GM19468 (cell line): ENCODE data around the gene HPD.

Experiments used
- ATAC-seq: cut with Tn5 transposase; IDR thresholded peaks from one replicate; pipeline ENCODE4 v1.9.1; 2021; ENCODE audit warnings: mild to moderate bottlenecking, moderate library complexity, moderate number of reproducible peaks; ENCODE audit not compliant: unreplicated experiment; ENCODE audit errors: extremely low read depth

The HPD gene

DNA sequence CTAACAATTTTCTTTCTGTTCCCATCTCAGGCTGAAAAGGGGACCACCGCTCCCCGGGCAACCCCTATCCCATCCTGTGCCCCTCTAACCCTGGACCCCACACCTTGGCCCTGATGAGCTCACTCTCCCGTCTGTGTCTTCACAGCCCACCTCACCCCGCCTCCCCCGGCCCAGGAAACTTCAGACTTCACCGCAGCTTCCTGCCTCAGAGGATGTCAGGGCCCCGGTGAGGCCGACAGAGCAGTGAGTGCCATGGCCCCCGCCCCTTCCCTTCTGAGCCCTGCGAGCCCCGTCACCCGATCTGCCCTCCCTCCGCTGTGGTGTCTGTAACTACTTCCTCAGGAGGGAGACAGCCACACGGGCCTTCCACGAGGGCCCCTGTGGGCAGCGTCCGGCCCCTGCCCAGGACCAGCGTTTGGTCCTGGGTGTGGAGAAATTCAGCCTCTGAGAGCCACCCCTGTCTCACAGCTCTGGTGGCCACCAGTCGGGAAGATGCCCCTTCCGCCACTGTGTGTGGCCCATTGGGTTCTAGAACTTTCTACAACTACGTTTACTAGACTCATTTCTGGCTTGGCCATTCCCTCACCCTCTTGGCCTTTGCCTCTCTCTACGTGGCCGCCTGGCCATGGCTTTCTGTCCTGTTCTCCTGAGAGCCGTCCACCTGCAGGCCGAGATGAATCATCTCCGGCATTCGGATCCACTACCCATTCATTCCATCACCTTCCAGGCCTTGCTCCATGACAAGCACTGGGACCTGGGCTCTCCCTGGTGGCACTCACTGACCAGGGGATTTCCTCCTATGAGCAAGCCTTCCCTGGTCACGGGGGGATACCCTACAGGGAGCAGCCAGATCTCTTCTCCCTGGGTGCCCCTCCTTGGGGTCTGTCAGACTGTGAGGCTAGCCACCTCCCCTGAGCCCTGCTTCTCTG is 68.6 kb downstream of the HPD start:
- no peak for ATAC-seq
